Measurements from ENCODE around the gene EPAS1.

EPAS1 gene

DNA sequence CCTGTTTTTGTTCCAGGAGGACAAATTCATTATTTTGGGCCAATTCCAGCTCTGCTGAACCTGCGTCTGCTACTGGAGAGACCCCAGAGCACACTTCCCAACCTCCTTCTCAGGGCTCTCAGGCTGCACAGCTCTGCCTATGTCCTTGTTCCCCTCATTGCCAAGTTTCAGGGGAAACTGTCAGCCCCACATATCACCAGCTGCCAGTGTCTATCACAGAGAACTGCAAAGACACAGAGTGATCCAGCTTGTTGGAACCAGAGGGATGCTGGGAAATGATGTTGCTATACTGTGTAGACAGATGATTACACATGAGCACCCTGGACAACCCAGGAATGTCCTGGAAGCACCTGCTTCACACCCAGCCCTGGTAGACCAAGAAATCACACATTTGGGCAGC lies 114.8 kb downstream of the EPAS1 start:
- Mint-ChIP-seq H3K27me3 (peaks cover 39% of the 10 kb centered on the region), H3K36me3 (peaks cover 9% of the 10 kb centered on the region), H3K27ac (no peak overlapping the region), H3K9me3 (peaks cover 16% of the 10 kb centered on the region), H3K4me1 (no peaks in the 10 kb centered on the region), H3K4me3 (no peak overlapping the region)
- no peak for ATAC-seq

DNA sequence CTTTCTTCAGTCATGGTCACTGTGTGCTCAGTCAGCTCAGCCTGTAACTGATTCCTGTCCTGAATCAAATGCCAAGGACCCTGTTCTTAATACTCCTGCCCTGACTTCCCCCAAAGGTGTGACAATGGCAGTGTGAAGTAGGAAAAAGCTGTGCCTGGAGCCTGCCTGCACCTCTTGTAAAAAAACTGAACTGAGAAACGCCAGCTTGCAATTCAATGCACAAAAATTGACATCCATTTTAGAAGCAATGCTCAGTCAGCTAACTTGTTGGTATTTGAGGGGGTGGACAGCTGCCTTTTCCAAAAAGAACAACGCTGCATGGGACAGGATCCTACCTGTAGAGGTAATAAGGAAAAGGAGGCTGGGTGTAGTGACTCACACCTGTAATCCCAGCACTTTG lies 115.9 kb downstream of the EPAS1 start:
- Mint-ChIP-seq H3K9me3 (peaks cover 18% of the 10 kb centered on the region), H3K27ac (no peak overlapping the region), H3K4me3 (no peak overlapping the region), H3K27me3 (peaks cover 35% of the 10 kb centered on the region), H3K36me3 (peaks cover 12% of the 10 kb centered on the region), H3K4me1 (no peaks in the 10 kb centered on the region)
- ATAC-seq = no peak

DNA sequence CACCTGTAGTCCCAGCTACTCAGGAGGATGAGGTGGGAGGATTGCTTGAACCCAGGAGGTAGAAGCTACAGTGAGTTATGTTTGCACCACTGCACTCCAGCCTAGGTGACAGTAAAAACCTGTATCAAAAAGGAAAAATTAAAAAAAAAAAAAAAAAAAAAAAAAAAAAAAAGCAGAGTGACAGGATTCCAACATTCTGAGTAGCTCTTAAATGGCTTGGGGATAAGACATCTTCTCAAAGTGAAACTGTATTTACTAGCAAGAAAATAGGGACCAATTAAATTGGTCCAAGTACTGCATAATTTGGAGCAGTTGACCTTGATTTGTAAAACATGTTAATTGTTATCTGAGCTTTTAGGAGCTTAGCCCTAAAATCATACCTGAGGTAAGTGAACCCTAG lies 116.4 kb downstream of the EPAS1 start:
- no peak for ATAC-seq
- Mint-ChIP-seq H3K27me3 (peaks cover 35% of the 10 kb centered on the region), H3K4me3 (no peak overlapping the region), H3K9me3 (peaks cover 21% of the 10 kb centered on the region), H3K27ac (no peak overlapping the region), H3K4me1 (no peaks in the 10 kb centered on the region), H3K36me3 (peaks cover 17% of the 10 kb centered on the region)

DNA sequence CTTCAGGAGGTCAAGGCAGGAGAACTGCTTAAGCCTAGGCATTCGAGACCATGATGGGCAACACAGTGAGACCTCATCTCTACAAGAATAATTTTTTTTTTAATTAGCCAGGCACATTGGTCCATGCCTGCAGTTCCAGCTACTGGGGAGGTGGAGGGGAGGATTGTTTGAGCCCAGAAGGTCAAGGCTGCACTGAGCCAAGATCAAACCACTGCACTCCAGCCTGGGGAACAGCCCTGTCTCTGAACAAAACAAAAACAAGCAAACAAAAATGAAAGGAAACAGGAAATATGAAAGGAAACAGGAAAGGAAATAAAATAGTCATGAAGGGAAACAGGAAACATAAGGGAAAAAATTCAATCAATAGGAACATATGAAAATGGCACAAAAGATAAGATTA lies 117.5 kb downstream of the EPAS1 start:
- no peak overlapping the region for H3K4me3 Mint-ChIP-seq
- ATAC-seq = no peak
- peaks cover 18% of the 10 kb centered on the region for H3K36me3 Mint-ChIP-seq
- H3K27ac Mint-ChIP-seq = no peak overlapping the region
- peaks cover 39% of the 10 kb centered on the region for H3K27me3 Mint-ChIP-seq
- peaks cover 26% of the 10 kb centered on the region for H3K9me3 Mint-ChIP-seq
- no peaks in the 10 kb centered on the region for H3K4me1 Mint-ChIP-seq

DNA sequence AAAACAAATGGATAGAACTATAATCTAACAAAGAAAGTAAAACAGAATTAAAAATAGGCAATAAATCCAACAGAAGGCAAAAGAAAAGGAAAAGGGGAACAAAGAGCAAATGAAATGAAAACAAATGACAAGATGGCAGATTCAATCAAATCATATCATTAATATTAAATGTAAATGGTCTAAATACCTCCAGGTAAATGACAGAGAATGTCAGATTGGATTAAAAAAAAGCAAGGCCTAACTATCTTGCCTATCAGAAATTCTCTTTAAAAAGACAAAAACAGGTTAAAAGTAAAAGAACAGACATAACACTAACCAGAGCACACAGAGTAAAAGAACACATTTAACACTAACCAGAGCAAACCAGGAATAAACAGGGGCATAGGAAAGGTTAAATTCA lies 119.1 kb downstream of the EPAS1 start:
- Mint-ChIP-seq H3K27ac (no peak overlapping the region), H3K9me3 (peaks cover 26% of the 10 kb centered on the region), H3K4me3 (no peak overlapping the region), H3K36me3 (peaks cover 18% of the 10 kb centered on the region), H3K4me1 (no peaks in the 10 kb centered on the region), H3K27me3 (peaks cover 39% of the 10 kb centered on the region)
- no peak for ATAC-seq

- ATAC-seq = no peak
- Mint-ChIP-seq H3K4me1 (no peaks in the 10 kb centered on the region), H3K27ac (no peak overlapping the region), H3K9me3 (peaks cover 26% of the 10 kb centered on the region), H3K27me3 (peaks cover 39% of the 10 kb centered on the region), H3K36me3 (peaks cover 18% of the 10 kb centered on the region), H3K4me3 (no peak overlapping the region)
Measured at GRCh38 chr2:46416739-46417403, 119.7 kb downstream of the EPAS1 start.

- Mint-ChIP-seq H3K4me1 (no peaks in the 10 kb centered on the region), H3K9me3 (peaks cover 15% of the 10 kb centered on the region), H3K27me3 (peaks cover 23% of the 10 kb centered on the region), H3K36me3 (peaks cover 17% of the 10 kb centered on the region), H3K27ac (no peak overlapping the region), H3K4me3 (no peak overlapping the region)
- ATAC-seq = no peak
Measured at GRCh38 chr2:46420945-46421344, 123.7 kb downstream of the EPAS1 start.

DNA sequence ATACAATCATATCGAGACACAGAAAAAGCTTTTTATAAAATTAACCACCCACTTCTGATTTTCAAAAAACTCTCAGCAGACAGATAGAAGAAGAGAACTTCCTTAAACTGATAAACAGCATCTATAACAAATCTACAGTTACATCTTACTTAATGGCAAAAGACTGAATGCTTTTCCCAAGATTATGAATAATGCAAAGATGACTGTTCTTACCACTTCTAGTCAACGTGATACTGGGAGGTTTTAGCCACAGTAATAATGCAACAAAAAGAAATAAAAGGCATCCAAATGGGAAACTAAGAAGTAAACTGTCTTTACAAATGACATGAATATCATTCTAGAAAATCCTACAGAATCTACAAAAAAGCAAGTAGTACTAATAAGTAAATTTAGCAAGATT lies 124.2 kb downstream of the EPAS1 start:
- peaks cover 11% of the 10 kb centered on the region for H3K9me3 Mint-ChIP-seq
- no peak overlapping the region for H3K27ac Mint-ChIP-seq
- H3K27me3 Mint-ChIP-seq = peaks cover 19% of the 10 kb centered on the region
- H3K36me3 Mint-ChIP-seq = peaks cover 13% of the 10 kb centered on the region
- no peaks in the 10 kb centered on the region for H3K4me1 Mint-ChIP-seq
- ATAC-seq = no peak
- no peak overlapping the region for H3K4me3 Mint-ChIP-seq

DNA sequence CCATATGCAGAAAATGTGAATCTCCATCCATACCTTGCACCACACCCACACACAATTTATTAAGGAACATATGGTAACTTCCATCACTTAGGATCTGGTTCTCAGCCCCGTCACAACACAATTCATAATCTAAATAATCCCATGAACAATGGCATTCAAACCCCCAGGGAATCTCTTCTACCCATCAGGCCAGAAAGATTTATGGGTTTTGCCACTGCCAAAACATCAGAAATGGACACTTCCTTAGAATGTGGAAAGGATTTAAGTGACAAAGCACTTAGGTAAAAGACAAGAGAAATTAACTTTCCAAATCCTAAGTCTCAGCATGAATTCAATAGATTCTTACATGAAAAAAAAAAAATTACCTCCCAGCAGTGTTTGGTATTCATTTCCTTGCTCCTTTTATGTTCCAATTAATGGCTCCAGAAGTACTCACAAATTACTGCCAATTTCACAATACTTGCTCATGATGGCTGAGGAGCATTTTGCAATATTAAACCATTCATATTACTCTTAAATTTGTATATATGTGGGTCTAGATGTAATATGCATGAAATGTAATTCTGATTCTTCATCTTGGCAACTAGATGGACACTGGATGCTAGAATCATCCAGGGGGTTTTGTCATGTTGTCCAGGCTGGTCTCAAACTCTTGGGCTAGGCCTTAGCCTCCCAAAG lies 125.6 kb downstream of the EPAS1 start:
- H3K27me3 Mint-ChIP-seq = peaks cover 14% of the 10 kb centered on the region
- no peak overlapping the region for H3K4me3 Mint-ChIP-seq
- peaks cover 10% of the 10 kb centered on the region for H3K9me3 Mint-ChIP-seq
- H3K27ac Mint-ChIP-seq = no peak overlapping the region
- peaks cover 9% of the 10 kb centered on the region for H3K36me3 Mint-ChIP-seq
- no peak for ATAC-seq
- no peaks in the 10 kb centered on the region for H3K4me1 Mint-ChIP-seq

DNA sequence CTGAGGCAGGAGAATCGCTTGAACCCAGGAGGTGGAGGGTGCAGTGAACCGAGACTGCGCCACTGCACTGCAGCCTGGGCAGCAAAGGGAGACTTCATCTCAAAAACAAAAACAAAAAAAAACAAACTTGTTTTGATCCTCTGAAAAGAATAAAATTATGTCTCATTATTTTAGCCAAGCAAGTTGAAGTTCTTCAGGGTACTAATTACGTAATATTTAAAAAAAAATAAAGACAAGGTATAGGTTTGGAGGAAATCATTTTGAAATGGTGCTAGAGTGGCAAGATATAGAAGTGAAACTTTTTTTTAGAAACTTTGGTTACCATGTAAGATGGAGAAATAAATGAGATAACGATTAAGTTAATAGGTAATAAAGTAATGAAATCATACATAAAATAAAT lies 127.7 kb downstream of the EPAS1 start:
- Mint-ChIP-seq H3K9me3 (no peaks in the 10 kb centered on the region), H3K36me3 (no peaks in the 10 kb centered on the region), H3K4me3 (no peak overlapping the region), H3K27me3 (no peaks in the 10 kb centered on the region), H3K27ac (no peak overlapping the region), H3K4me1 (no peaks in the 10 kb centered on the region)
- ATAC-seq = no peak

DNA sequence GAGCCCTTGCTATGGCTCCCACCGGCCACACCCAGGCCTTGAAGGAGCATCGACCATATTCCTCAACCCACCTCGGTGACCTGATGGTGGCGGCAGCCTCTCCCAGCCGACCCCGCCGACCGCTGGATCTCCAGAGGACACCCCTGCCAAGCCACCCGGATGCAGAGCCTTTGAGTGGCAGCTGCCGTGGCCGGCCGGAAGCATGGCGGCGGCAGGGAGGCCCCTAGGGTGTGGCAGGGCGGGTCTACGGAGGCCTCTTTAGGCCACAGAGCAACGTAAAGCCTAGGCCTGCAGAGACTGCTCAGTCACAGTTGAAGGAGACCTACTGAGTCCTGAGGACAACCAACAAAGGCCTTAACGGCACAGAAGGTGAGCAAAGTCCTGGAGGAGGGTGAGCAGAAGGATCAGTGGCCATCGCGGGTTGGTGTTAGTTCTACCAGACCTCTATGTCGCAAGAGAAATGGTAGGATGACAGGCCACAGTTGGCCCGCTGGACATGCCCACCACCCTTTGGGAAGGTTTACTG lies 131.8 kb downstream of the EPAS1 start:
- no peak overlapping the region for H3K4me3 Mint-ChIP-seq
- H3K27ac Mint-ChIP-seq = no peak overlapping the region
- H3K36me3 Mint-ChIP-seq = no peaks in the 10 kb centered on the region
- no peaks in the 10 kb centered on the region for H3K27me3 Mint-ChIP-seq
- no peak for ATAC-seq
- H3K4me1 Mint-ChIP-seq = no peaks in the 10 kb centered on the region
- no peaks in the 10 kb centered on the region for H3K9me3 Mint-ChIP-seq

DNA sequence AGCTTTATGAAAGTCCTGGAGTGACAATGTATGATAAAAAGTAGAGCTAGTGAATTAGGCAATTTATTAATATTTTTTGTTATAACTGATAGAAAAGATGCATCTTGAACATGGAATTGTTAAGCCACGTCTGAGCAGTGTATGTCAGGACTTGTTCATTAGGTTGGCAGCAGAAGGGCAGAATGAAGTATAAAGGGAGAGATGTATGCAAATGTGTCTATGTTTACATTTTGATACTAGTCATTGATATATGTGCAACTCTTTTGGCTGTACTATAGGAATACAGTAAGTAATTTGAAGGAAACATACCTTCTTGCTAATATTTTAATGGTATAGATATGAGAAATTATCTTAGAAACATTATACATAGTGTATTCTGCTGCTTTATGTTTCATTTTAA lies 133.2 kb downstream of the EPAS1 start:
- Mint-ChIP-seq H3K4me3 (no peak overlapping the region), H3K36me3 (no peaks in the 10 kb centered on the region), H3K9me3 (no peaks in the 10 kb centered on the region), H3K27ac (no peak overlapping the region), H3K4me1 (no peaks in the 10 kb centered on the region), H3K27me3 (no peaks in the 10 kb centered on the region)
- no peak for ATAC-seq

- no peaks in the 10 kb centered on the region for H3K9me3 Mint-ChIP-seq
- no peaks in the 10 kb centered on the region for H3K27me3 Mint-ChIP-seq
- H3K36me3 Mint-ChIP-seq = no peaks in the 10 kb centered on the region
- H3K27ac Mint-ChIP-seq = no peak overlapping the region
- no peak overlapping the region for H3K4me3 Mint-ChIP-seq
- no peak for ATAC-seq
- H3K4me1 Mint-ChIP-seq = no peaks in the 10 kb centered on the region
Measured at GRCh38 chr2:46430992-46431391, 133.8 kb downstream of the EPAS1 start.

DNA sequence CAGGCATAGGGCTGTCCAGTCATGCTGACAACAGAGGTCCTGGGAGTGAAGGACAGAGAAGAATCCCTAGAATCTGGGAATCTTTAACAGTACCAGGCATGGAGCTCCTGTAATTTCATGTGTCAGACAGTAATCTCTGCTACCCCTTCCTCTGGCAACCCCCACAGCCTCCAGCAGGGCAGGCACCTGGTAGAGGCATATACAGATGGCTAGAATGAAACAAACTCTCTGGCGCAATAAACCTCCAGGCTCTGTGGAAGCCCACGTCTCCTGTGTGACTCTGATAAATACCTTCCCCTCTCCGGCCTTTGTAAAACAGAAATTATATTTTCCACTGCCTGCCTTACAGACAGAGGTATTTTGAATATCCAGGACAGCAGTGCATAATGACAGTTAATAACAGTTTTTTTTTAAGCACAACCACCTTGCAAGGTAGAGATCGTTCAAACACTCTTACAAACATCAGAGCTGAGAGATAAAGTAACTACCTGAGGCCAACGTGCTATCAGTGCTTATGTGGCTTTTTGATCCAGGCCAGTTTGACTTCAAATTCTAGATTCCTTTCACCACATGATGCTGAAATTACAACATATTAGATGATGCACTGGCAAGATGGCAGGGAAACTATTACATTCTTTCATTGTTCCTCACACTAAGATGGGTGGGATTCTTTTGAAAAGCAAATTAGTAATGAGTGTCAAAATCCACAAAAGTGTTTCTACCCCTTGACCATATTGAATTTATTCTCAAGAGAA lies 134.5 kb downstream of the EPAS1 start:
- Mint-ChIP-seq H3K27me3 (peaks cover 7% of the 10 kb centered on the region), H3K36me3 (no peaks in the 10 kb centered on the region), H3K27ac (no peak overlapping the region), H3K4me3 (no peak overlapping the region), H3K4me1 (no peaks in the 10 kb centered on the region), H3K9me3 (no peaks in the 10 kb centered on the region)
- ATAC-seq = no peak

DNA sequence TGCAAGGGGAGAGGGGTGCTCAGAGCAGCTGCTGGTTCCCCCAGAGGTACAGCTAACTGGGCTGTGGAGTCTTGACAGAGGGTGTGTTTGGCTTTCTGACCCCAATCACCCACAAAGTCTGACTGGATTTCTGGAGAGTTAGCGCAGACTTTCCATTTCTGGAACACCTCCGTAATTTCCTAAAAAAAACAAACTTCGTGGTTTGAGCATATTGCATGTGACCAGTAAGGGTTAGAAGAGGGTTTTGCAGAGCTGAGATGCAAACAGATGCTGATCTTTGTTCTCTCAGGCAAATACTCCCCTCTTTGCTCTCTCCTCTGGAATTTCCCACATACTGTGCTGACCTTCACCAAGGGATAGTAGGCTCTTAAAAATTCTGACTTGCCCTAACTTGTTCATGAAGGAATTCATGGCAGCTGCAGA lies 137.7 kb downstream of the EPAS1 start:
- Mint-ChIP-seq H3K36me3 (no peaks in the 10 kb centered on the region), H3K9me3 (no peaks in the 10 kb centered on the region), H3K4me1 (no peaks in the 10 kb centered on the region), H3K4me3 (no peak overlapping the region), H3K27me3 (peaks cover 18% of the 10 kb centered on the region), H3K27ac (no peak overlapping the region)
- ATAC-seq = no peak
